Measurements from ENCODE around the gene PRPS2. TPM values are rescaled to one million over a fixed set of nuclear protein-coding genes. Genes with fewer than 3 reads are reported as not detected.

Gene PRPS2
- total RNA-seq, 1 donor from 2014 or later, result 8.9 TPM

GRCh38 chrX:12804655-12805054, 13.4 kb downstream of the PRPS2 start:
- H3K9me3 ChIP-seq (ENCODE audit: control insufficient read depth in 3 of 3, low read length in 3 of 3), result no peaks in the 10 kb centered on the region
- H3K27ac ChIP-seq (ENCODE audit: low read depth, low read length), result no peak overlapping the region
- H3K4me1 ChIP-seq (ENCODE audit: control insufficient read depth in 3 of 3, insufficient read depth in 3 of 3, low read length in 3 of 3), result no peaks in the 10 kb centered on the region
- no peak overlapping the region for H3K4me3 ChIP-seq (ENCODE audit: low read length in 3 of 3)
- H3K27me3 ChIP-seq (ENCODE audit: control insufficient read depth in 3 of 3, insufficient read depth in 3 of 3, low read length in 3 of 3), result peaks cover 0 to 2% (median 0%) of the 10 kb centered on the region in 3 donors
- no peak overlapping the region for H3K9ac ChIP-seq (ENCODE audit: low read depth in 1 of 3, low read length in 3 of 3)
- no peaks in the 10 kb centered on the region for H3K36me3 ChIP-seq (ENCODE audit: control insufficient read depth in 3 of 3, insufficient read depth in 3 of 3, low read length in 3 of 3)

GRCh38 chrX:12805333-12805732, 14.1 kb downstream of the PRPS2 start:
- Histone ChIP-seq H3K27ac (ENCODE audit: low read depth, low read length) (no peak overlapping the region), H3K27me3 (ENCODE audit: control insufficient read depth in 3 of 3, insufficient read depth in 3 of 3, low read length in 3 of 3) (peaks cover 0 to 2% (median 0%) of the 10 kb centered on the region in 3 donors), H3K9me3 (ENCODE audit: control insufficient read depth in 3 of 3, low read length in 3 of 3) (no peaks in the 10 kb centered on the region), H3K4me3 (ENCODE audit: low read length in 3 of 3) (no peak overlapping the region), H3K4me1 (ENCODE audit: control insufficient read depth in 3 of 3, insufficient read depth in 3 of 3, low read length in 3 of 3) (no peaks in the 10 kb centered on the region), H3K36me3 (ENCODE audit: control insufficient read depth in 3 of 3, insufficient read depth in 3 of 3, low read length in 3 of 3) (no peaks in the 10 kb centered on the region), H3K9ac (ENCODE audit: low read depth in 1 of 3, low read length in 3 of 3) (no peak overlapping the region)

GRCh38 chrX:12811658-12812057, 20.4 kb downstream of the PRPS2 start:
- Histone ChIP-seq H3K36me3 (ENCODE audit: control insufficient read depth in 3 of 3, insufficient read depth in 3 of 3, low read length in 3 of 3) (no peaks in the 10 kb centered on the region), H3K4me1 (ENCODE audit: control insufficient read depth in 3 of 3, insufficient read depth in 3 of 3, low read length in 3 of 3) (no peaks in the 10 kb centered on the region), H3K27ac (ENCODE audit: low read depth, low read length) (no peak overlapping the region), H3K9me3 (ENCODE audit: control insufficient read depth in 3 of 3, low read length in 3 of 3) (no peaks in the 10 kb centered on the region), H3K4me3 (ENCODE audit: low read length in 3 of 3) (no peak overlapping the region), H3K9ac (ENCODE audit: low read depth in 1 of 3, low read length in 3 of 3) (no peak overlapping the region), H3K27me3 (ENCODE audit: control insufficient read depth in 3 of 3, insufficient read depth in 3 of 3, low read length in 3 of 3) (peaks cover 0 to 4% (median 0%) of the 10 kb centered on the region in 3 donors)

GRCh38 chrX:12814420-12814819, 23.2 kb downstream of the PRPS2 start:
- H3K4me3 ChIP-seq (ENCODE audit: low read length in 3 of 3), result no peak overlapping the region
- no peaks in the 10 kb centered on the region for H3K36me3 ChIP-seq (ENCODE audit: control insufficient read depth in 3 of 3, insufficient read depth in 3 of 3, low read length in 3 of 3)
- H3K27me3 ChIP-seq (ENCODE audit: control insufficient read depth in 3 of 3, insufficient read depth in 3 of 3, low read length in 3 of 3), result peaks cover 0 to 7% (median 0%) of the 10 kb centered on the region in 3 donors
- H3K27ac ChIP-seq (ENCODE audit: low read depth, low read length), result no peak overlapping the region
- H3K9ac ChIP-seq (ENCODE audit: low read depth in 1 of 3, low read length in 3 of 3), result no peak overlapping the region
- no peaks in the 10 kb centered on the region for H3K4me1 ChIP-seq (ENCODE audit: control insufficient read depth in 3 of 3, insufficient read depth in 3 of 3, low read length in 3 of 3)
- no peaks in the 10 kb centered on the region for H3K9me3 ChIP-seq (ENCODE audit: control insufficient read depth in 3 of 3, low read length in 3 of 3)

GRCh38 chrX:12817528-12817927, 26.3 kb downstream of the PRPS2 start:
- Histone ChIP-seq H3K4me3 (ENCODE audit: low read length in 3 of 3) (no peak overlapping the region), H3K9me3 (ENCODE audit: control insufficient read depth in 3 of 3, low read length in 3 of 3) (no peaks in the 10 kb centered on the region), H3K27me3 (ENCODE audit: control insufficient read depth in 3 of 3, insufficient read depth in 3 of 3, low read length in 3 of 3) (peaks cover 0 to 3% (median 0%) of the 10 kb centered on the region in 3 donors), H3K9ac (ENCODE audit: low read depth in 1 of 3, low read length in 3 of 3) (no peak overlapping the region), H3K27ac (ENCODE audit: low read depth, low read length) (no peak overlapping the region), H3K36me3 (ENCODE audit: control insufficient read depth in 3 of 3, insufficient read depth in 3 of 3, low read length in 3 of 3) (no peaks in the 10 kb centered on the region), H3K4me1 (ENCODE audit: control insufficient read depth in 3 of 3, insufficient read depth in 3 of 3, low read length in 3 of 3) (no peaks in the 10 kb centered on the region)

- H3K9me3 ChIP-seq (ENCODE audit: control insufficient read depth in 3 of 3, low read length in 3 of 3), result no peaks in the 10 kb centered on the region
- no peaks in the 10 kb centered on the region for H3K36me3 ChIP-seq (ENCODE audit: control insufficient read depth in 3 of 3, insufficient read depth in 3 of 3, low read length in 3 of 3)
- no peak overlapping the region for H3K4me3 ChIP-seq (ENCODE audit: low read length in 3 of 3)
- H3K9ac ChIP-seq (ENCODE audit: low read depth in 1 of 3, low read length in 3 of 3), result no peak overlapping the region
- H3K27me3 ChIP-seq (ENCODE audit: control insufficient read depth in 3 of 3, insufficient read depth in 3 of 3, low read length in 3 of 3), result peaks cover 0 to 3% (median 0%) of the 10 kb centered on the region in 3 donors
- H3K4me1 ChIP-seq (ENCODE audit: control insufficient read depth in 3 of 3, insufficient read depth in 3 of 3, low read length in 3 of 3), result no peaks in the 10 kb centered on the region
- H3K27ac ChIP-seq (ENCODE audit: low read depth, low read length), result no peak overlapping the region
Measured at GRCh38 chrX:12819222-12819621, 28.0 kb downstream of the PRPS2 start.

GRCh38 chrX:12820737-12821136, 29.5 kb downstream of the PRPS2 start:
- Histone ChIP-seq H3K9me3 (ENCODE audit: control insufficient read depth in 3 of 3, low read length in 3 of 3) (no peaks in the 10 kb centered on the region), H3K4me3 (ENCODE audit: low read length in 3 of 3) (no peak overlapping the region), H3K9ac (ENCODE audit: low read depth in 1 of 3, low read length in 3 of 3) (no peak overlapping the region), H3K4me1 (ENCODE audit: control insufficient read depth in 3 of 3, insufficient read depth in 3 of 3, low read length in 3 of 3) (no peaks in the 10 kb centered on the region), H3K36me3 (ENCODE audit: control insufficient read depth in 3 of 3, insufficient read depth in 3 of 3, low read length in 3 of 3) (no peaks in the 10 kb centered on the region), H3K27me3 (ENCODE audit: control insufficient read depth in 3 of 3, insufficient read depth in 3 of 3, low read length in 3 of 3) (peaks cover 0 to 3% (median 0%) of the 10 kb centered on the region in 3 donors), H3K27ac (ENCODE audit: low read depth, low read length) (no peak overlapping the region)

GRCh38 chrX:12824944-12825343, 33.7 kb downstream of the PRPS2 start:
- Histone ChIP-seq H3K27ac (ENCODE audit: low read depth, low read length) (no peak overlapping the region), H3K36me3 (ENCODE audit: control insufficient read depth in 3 of 3, insufficient read depth in 3 of 3, low read length in 3 of 3) (no peaks in the 10 kb centered on the region), H3K4me3 (ENCODE audit: low read length in 3 of 3) (no peak overlapping the region), H3K9ac (ENCODE audit: low read depth in 1 of 3, low read length in 3 of 3) (no peak overlapping the region), H3K4me1 (ENCODE audit: control insufficient read depth in 3 of 3, insufficient read depth in 3 of 3, low read length in 3 of 3) (no peaks in the 10 kb centered on the region), H3K9me3 (ENCODE audit: control insufficient read depth in 3 of 3, low read length in 3 of 3) (no peaks in the 10 kb centered on the region), H3K27me3 (ENCODE audit: control insufficient read depth in 3 of 3, insufficient read depth in 3 of 3, low read length in 3 of 3) (no peaks in the 10 kb centered on the region)

GRCh38 chrX:12825801-12826200, 34.6 kb downstream of the PRPS2 start:
- H3K27ac ChIP-seq (ENCODE audit: low read depth, low read length), result no peak overlapping the region
- no peaks in the 10 kb centered on the region for H3K4me1 ChIP-seq (ENCODE audit: control insufficient read depth in 3 of 3, insufficient read depth in 3 of 3, low read length in 3 of 3)
- no peaks in the 10 kb centered on the region for H3K36me3 ChIP-seq (ENCODE audit: control insufficient read depth in 3 of 3, insufficient read depth in 3 of 3, low read length in 3 of 3)
- no peaks in the 10 kb centered on the region for H3K9me3 ChIP-seq (ENCODE audit: control insufficient read depth in 3 of 3, low read length in 3 of 3)
- H3K4me3 ChIP-seq (ENCODE audit: low read length in 3 of 3), result no peak overlapping the region
- no peak overlapping the region for H3K9ac ChIP-seq (ENCODE audit: low read depth in 1 of 3, low read length in 3 of 3)
- H3K27me3 ChIP-seq (ENCODE audit: control insufficient read depth in 3 of 3, insufficient read depth in 3 of 3, low read length in 3 of 3), result no peaks in the 10 kb centered on the region

- no peak overlapping the region for H3K9ac ChIP-seq (ENCODE audit: low read depth in 1 of 3, low read length in 3 of 3)
- peaks cover 0 to 2% (median 0%) of the 10 kb centered on the region in 3 donors for H3K27me3 ChIP-seq (ENCODE audit: control insufficient read depth in 3 of 3, insufficient read depth in 3 of 3, low read length in 3 of 3)
- H3K27ac ChIP-seq (ENCODE audit: low read depth, low read length), result no peak overlapping the region
- H3K4me1 ChIP-seq (ENCODE audit: control insufficient read depth in 3 of 3, insufficient read depth in 3 of 3, low read length in 3 of 3), result no peaks in the 10 kb centered on the region
- no peak overlapping the region for H3K4me3 ChIP-seq (ENCODE audit: low read length in 3 of 3)
- no peaks in the 10 kb centered on the region for H3K36me3 ChIP-seq (ENCODE audit: control insufficient read depth in 3 of 3, insufficient read depth in 3 of 3, low read length in 3 of 3)
- H3K9me3 ChIP-seq (ENCODE audit: control insufficient read depth in 3 of 3, low read length in 3 of 3), result no peaks in the 10 kb centered on the region
Measured at GRCh38 chrX:12843061-12843667, 52.0 kb downstream of the PRPS2 start.

All from skeletal muscle tissue (tissue), 4 donors.